Aorta (tissue), 5 donors: ENCODE results near the gene SOS1. TPM values are rescaled to one million over a fixed set of nuclear protein-coding genes. Genes with fewer than 3 reads are reported as not detected.
"Not testable (repeated sequence)": the region's sequence is repeated elsewhere in the genome, so short reads cannot be mapped to it uniquely, and the experiment has no call there.

Experiments
- ATAC-seq: fragments of 200-7000 bp; cut with Tn5 transposase; one replicate; pipeline ENCODE4 v1.9.1; 2022; ENCODE audit warnings: moderate library complexity; ENCODE audit not compliant: low FRiP score
- DNase-seq, 2 donors: peaks; one replicate each; pipeline ENCODE4 v3.0.0-alpha.2; 2020
- H3K27ac ChIP-seq, 2 donors: one replicate each; pipeline ENCODE4 v1.5.1; 2013; ENCODE audit warnings: low read length in 2 of 2, mild to moderate bottlenecking in 2 of 2, moderate library complexity in 2 of 2, control low read depth in 1 of 2, inconsistent platforms in 1 of 2, low read depth in 1 of 2
- H3K27me3 ChIP-seq, 2 donors: one replicate each; pipeline ENCODE4 v1.6.1; 2013; ENCODE audit warnings: control low read depth in 1 of 2, low read length in 1 of 2, mild to moderate bottlenecking in 1 of 2, moderate library complexity in 1 of 2; ENCODE audit not compliant: insufficient read depth in 2 of 2, control insufficient read depth in 1 of 2
- H3K36me3 ChIP-seq, 2 donors: one replicate each; pipeline ENCODE4 v1.6.1; 2013; ENCODE audit warnings: control low read depth in 1 of 2, low read length in 1 of 2, mild to moderate bottlenecking in 1 of 2; ENCODE audit not compliant: insufficient read depth in 2 of 2, control insufficient read depth in 1 of 2
- H3K4me1 ChIP-seq, 2 donors: one replicate each; pipeline ENCODE4 v1.6.1; 2013; ENCODE audit warnings: low read length in 2 of 2, control low read depth in 1 of 2, mild to moderate bottlenecking in 1 of 2, moderate library complexity in 1 of 2; ENCODE audit not compliant: insufficient read depth in 2 of 2, control insufficient read depth in 1 of 2
- H3K4me3 ChIP-seq, 2 donors: one replicate each; pipeline ENCODE4 v1.5.1; 2013; ENCODE audit warnings: low read length in 2 of 2, control low read depth in 1 of 2, mild to moderate bottlenecking in 1 of 2
- H3K9me3 ChIP-seq: one replicate; pipeline ENCODE4 v1.6.1; 2013; ENCODE audit warnings: mild to moderate bottlenecking, low read length; ENCODE audit not compliant: control insufficient read depth
- WGBS, 2 donors: extraction: QIAGEN DNeasy Blood & Tissue Kit; methylation state at CpG; one replicate each; pipeline ENCODE4 v1.1.7; 2013; 5-methylcytosine and 5-hydroxymethylcytosine counted together
- intact Hi-C, 2 donors: fragments of 100-400 bp; cut with DNase I; formaldehyde crosslinking; loops; one replicate each; pipeline versions ENCODE4 v1.14.2 to v1.15.0; 2022
- polyA plus RNA-seq, 2 donors: library from polyadenylated mRNA; stranded (reverse); fragments of 200-250 nt; gene quantifications; one replicate each; pipeline ENCODE4 v1.2.3, GENCODE V29; 2013
- total RNA-seq, 2 donors: library from RNA; stranded (reverse); fragmentation: NEBNext Ultra II Directional; extraction: Animal tissue kit (Norgen Biotek cat#: 25700); gene quantifications; one replicate each; pipeline ENCODE4 v1.2.1, GENCODE V29; 2021
- donor health status: healthy with polysubstance abuse.
- donor health status: Bipolar disorder and iron deficiency.
- donor health status: DM: no; HTN: no; CAD: no.
- donor health status: DM: no; HTN: no; CAD: no.
- donor health status: DM: yes; HTN: yes; CAD: no.

SOS1 gene
- total and polyA plus RNA-seq, 4 donors, result 7.6 to 67.9 (median 33.0) TPM

GRCh38 chr2:39052665-39053064 is 68.2 kb downstream of the SOS1 start:
- H3K4me3 ChIP-seq, H3K9me3 ChIP-seq, intact Hi-C loops, H3K27ac ChIP-seq, H3K27me3 ChIP-seq, H3K36me3 ChIP-seq, DNase-seq, ATAC-seq, H3K4me1 ChIP-seq: not testable (repeated sequence)
- 96 to 98% methylated on average over 6 of the region's 6 CpGs for WGBS, 2 donors

DNA sequence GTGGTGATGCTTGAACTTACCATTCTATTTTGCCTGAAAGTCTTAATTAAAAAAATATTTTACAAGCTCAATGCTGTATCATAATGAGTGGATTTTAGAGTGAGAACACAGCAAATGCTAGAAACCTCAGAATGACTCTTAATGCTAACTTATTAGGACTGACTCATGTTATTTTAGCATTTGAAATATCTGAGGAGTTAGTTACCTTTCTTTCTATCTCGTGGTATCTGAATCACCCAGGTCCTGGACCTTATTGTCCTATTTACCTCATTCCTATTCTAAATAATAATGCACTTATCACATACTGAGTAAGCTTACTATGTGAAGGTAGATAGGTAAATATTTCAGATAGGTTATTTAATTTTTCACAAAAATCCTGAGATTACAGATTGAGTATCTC is 70.7 kb downstream of the SOS1 start:
- 88 to 96% methylated on average over 1 of the region's 1 CpG for WGBS, 2 donors
- no peak for ATAC-seq
- Histone ChIP-seq H3K27me3 (no peaks in the 10 kb centered on the region), H3K4me1 (no peaks in the 10 kb centered on the region), H3K9me3 (no peaks in the 10 kb centered on the region), H3K27ac (no peak overlapping the region), H3K36me3 (no peaks in the 10 kb centered on the region), H3K4me3 (no peak overlapping the region)
- intact Hi-C loops, result no loop called here
- DNase-seq, result no peak

- intact Hi-C loops, result loop anchor here in 1 of 2 donors (5.0 kb wide), 1 partner anchor 92 kb away; no protein-coding TSS in a partner anchor
- H3K27ac ChIP-seq, result no peak overlapping the region
- ATAC-seq (no peak), DNase-seq (no peak)
- no peaks in the 10 kb centered on the region for H3K36me3 ChIP-seq
- H3K4me1 ChIP-seq, result no peaks in the 10 kb centered on the region
- WGBS, 2 donors, result 96 to 97% methylated on average over 2 of the region's 2 CpGs
- no peak overlapping the region for H3K4me3 ChIP-seq
- H3K27me3 ChIP-seq, result no peaks in the 10 kb centered on the region
- H3K9me3 ChIP-seq, result no peaks in the 10 kb centered on the region
Observed at GRCh38 chr2:39039072-39039471, 81.8 kb downstream of the SOS1 start.

DNA sequence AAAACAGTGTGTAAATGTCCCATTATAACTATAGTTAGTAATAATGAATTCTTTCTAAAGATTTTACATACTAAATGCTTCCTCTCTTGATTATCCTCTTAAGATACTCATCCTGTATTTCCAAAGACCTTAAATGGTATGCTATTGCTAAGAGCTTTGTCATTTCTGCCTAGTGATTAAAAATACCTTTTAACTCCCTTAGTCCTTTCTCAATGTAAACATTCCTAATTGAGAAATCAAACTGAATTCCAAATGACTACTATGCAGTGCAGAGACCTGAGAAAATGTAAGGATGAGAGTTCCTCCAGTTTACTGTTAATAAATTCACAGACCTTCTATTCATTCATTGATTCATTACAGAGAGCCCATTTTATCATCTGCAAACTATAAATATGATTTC is 86.9 kb downstream of the SOS1 start:
- no peaks in the 10 kb centered on the region for H3K4me1 ChIP-seq
- intact Hi-C loops, result no loop called here
- no peaks in the 10 kb centered on the region for H3K9me3 ChIP-seq
- no peak for DNase-seq
- H3K27me3 ChIP-seq, result no peaks in the 10 kb centered on the region
- H3K36me3 ChIP-seq, result peaks cover 2 to 5% of the 10 kb centered on the region in 2 donors
- H3K27ac ChIP-seq, result no peak overlapping the region
- no peak overlapping the region for H3K4me3 ChIP-seq
- ATAC-seq, result no peak

GRCh38 chr2:39027421-39027820 is 93.4 kb downstream of the SOS1 start:
- H3K36me3 ChIP-seq, result peaks cover under 1 to 2% of the 10 kb centered on the region in 2 donors
- H3K4me3 ChIP-seq, result no peak overlapping the region
- no peaks in the 10 kb centered on the region for H3K9me3 ChIP-seq
- DNase-seq (no peak), ATAC-seq (no peak)
- intact Hi-C loops, result no loop called here
- no peaks in the 10 kb centered on the region for H3K27me3 ChIP-seq
- H3K4me1 ChIP-seq, result peaks cover 0 to 4% of the 10 kb centered on the region in 2 donors
- H3K27ac ChIP-seq, result no peak overlapping the region

DNA sequence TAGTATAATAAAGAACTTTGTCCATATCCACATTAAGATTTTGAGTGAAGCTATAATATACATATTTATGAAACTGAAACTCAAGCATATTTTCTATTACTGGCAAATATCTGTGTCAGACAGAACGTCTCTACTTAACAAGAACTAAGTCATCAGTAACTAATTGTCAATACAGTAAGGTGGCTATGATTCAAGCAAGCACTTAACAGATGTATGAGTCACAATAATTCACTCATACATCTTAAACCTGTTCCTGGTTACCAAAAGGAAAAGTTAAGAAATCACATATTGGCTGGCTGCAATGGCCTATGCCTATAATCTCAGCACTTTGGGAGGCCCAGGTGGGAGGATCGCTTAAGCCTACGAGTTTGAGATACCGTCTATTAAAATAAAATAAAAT is 96.0 kb downstream of the SOS1 start:
- no peaks in the 10 kb centered on the region for H3K36me3 ChIP-seq
- no peak overlapping the region for H3K27ac ChIP-seq
- H3K4me1 ChIP-seq, result peaks cover 0 to 5% of the 10 kb centered on the region in 2 donors
- intact Hi-C loops, result no loop called here
- ATAC-seq (no peak), DNase-seq (no peak)
- no peaks in the 10 kb centered on the region for H3K27me3 ChIP-seq
- no peaks in the 10 kb centered on the region for H3K9me3 ChIP-seq
- no peak overlapping the region for H3K4me3 ChIP-seq
- WGBS, 2 donors, result 86% methylated on average over 4 of the region's 4 CpGs

DNA sequence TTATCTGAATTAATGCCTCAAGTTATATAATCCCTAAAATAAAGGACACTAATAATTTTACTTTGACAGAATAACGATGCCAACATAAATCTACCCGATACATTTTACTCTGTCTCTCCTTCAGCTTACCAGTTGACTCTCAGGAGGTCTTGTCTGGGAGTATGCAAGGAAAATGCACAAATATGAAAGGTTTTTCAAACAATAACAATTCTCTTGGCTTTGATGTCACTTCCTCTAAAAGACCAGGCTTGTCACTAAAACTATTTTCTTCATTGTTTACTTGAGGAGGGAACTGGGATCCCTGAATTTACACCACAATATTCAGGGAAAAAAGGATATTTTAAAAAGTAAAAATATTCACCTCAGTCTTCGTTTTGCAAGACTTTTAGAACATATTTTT is 97.2 kb downstream of the SOS1 start:
- H3K4me3 ChIP-seq, result no peak overlapping the region
- intact Hi-C loops, result no loop called here
- no peaks in the 10 kb centered on the region for H3K36me3 ChIP-seq
- 23 to 26% methylated on average over 3 of the region's 3 CpGs for WGBS, 2 donors
- no peaks in the 10 kb centered on the region for H3K9me3 ChIP-seq
- DNase-seq (no peak), ATAC-seq (no peak)
- no peak overlapping the region for H3K27ac ChIP-seq
- H3K27me3 ChIP-seq, result no peaks in the 10 kb centered on the region
- peaks cover 0 to 5% of the 10 kb centered on the region in 2 donors for H3K4me1 ChIP-seq

GRCh38 chr2:39022642-39023235 is 98.1 kb downstream of the SOS1 start:
- ATAC-seq, result no peak

GRCh38 chr2:39020383-39020782 is 100.5 kb downstream of the SOS1 start:
- no peak overlapping the region for H3K4me3 ChIP-seq
- H3K9me3 ChIP-seq, result no peaks in the 10 kb centered on the region
- H3K36me3 ChIP-seq, result no peaks in the 10 kb centered on the region
- intact Hi-C loops, result no loop called here
- DNase-seq, result no peak
- no peak overlapping the region for H3K27ac ChIP-seq
- H3K4me1 ChIP-seq, result peaks cover 2 to 5% of the 10 kb centered on the region in 2 donors
- no peak for ATAC-seq
- H3K27me3 ChIP-seq, result no peaks in the 10 kb centered on the region

More at GRCh38 chr2:39022642-39023235, 98.1 kb downstream of the SOS1 start:
- intact Hi-C loops, result no loop called here
- H3K9me3 ChIP-seq, result no peaks in the 10 kb centered on the region
- H3K36me3 ChIP-seq, result no peaks in the 10 kb centered on the region
- peaks cover 2 to 5% of the 10 kb centered on the region in 2 donors for H3K4me1 ChIP-seq
- no peak overlapping the region for H3K27ac ChIP-seq
- H3K27me3 ChIP-seq, result no peaks in the 10 kb centered on the region
- no peak overlapping the region for H3K4me3 ChIP-seq
- DNase-seq, result no peak
- 60 to 65% methylated on average over 6 of the region's 6 CpGs for WGBS, 2 donors
